Gastroesophageal sphincter (tissue), 4 donors: ENCODE data around the gene P2RY2. TPM values are rescaled to one million over a fixed set of nuclear protein-coding genes. Genes with fewer than 3 reads are reported as not detected.

Source experiments
- ATAC-seq: fragments of 150-250 bp; one replicate; pipeline ENCODE4 v1.9.1; 2016; ENCODE audit warnings: mild to moderate bottlenecking, moderate library complexity
- H3K27ac ChIP-seq, 4 donors: fragments of 200-600 bp; sonication (generic) in 3 of 4; 1 replicate in 3 of 4; 2 replicates in 1 of 4; pipeline ENCODE4 v1.5.1; 2016 to 2019
- H3K27me3 ChIP-seq: fragments of 200-600 bp; sonication (generic); one replicate; pipeline ENCODE4 v1.5.1; 2019
- H3K36me3 ChIP-seq, 2 donors: fragments of 200-600 bp; sonication (generic); one replicate each; pipeline ENCODE4 v1.5.1; 2019; ENCODE audit warnings: control low read depth in 1 of 2
- H3K4me1 ChIP-seq, 3 donors: fragments of 200-600 bp; sonication (generic); 1 replicate in 2 of 3; 2 replicates in 1 of 3; pipeline ENCODE4 v1.5.1; 2016 to 2019; ENCODE audit warnings: control low read depth in 2 of 3
- H3K4me3 ChIP-seq, 2 donors: fragments of 200-600 bp; sonication (generic); one replicate each; pipeline ENCODE4 v1.5.1; 2019; ENCODE audit warnings: mild to moderate bottlenecking in 1 of 2, moderate library complexity in 1 of 2
- H3K9me3 ChIP-seq, 3 donors: fragments of 200-600 bp; sonication (generic); one replicate each; pipeline ENCODE4 v1.5.1; 2017 to 2019; ENCODE audit warnings: control low read depth in 2 of 3
- EP300 ChIP-seq: sonication (generic); formaldehyde crosslinking; IDR thresholded peaks from one replicate; pipeline ENCODE4 v1.6.1; 2017; ENCODE audit warnings: antibody characterized with exemption, mild to moderate bottlenecking
- POLR2A ChIP-seq, 2 donors: fragments of 450-650 bp; IDR thresholded peaks; one replicate each; pipeline ENCODE4 v1.6.1; 2017; ENCODE audit warnings: antibody characterized with exemption in 2 of 2, mild to moderate bottlenecking in 2 of 2, moderate library complexity in 1 of 2
- POLR2AphosphoS5 ChIP-seq: sonication (generic); formaldehyde crosslinking; IDR thresholded peaks from one replicate; pipeline ENCODE4 v1.6.1; 2017; ENCODE audit warnings: antibody characterized with exemption
- WGBS, 2 donors: methylation state at CpG; one replicate each; pipeline ENCODE4 v1.1.5; 2018; ENCODE audit warnings: low coverage in 1 of 2; 5-methylcytosine and 5-hydroxymethylcytosine counted together
- total RNA-seq, 4 donors: library from RNA; depleted of rRNA; stranded (reverse); fragments of >200 nt; gene quantifications; one replicate each; pipeline ENCODE4 v1.1.0, GENCODE V29; 2016
- TF ChIP-seq, protein P1 (sequence below), 4 experiments: fragments of 200-600 bp in 2 of 4; fragments of 450-650 bp in 2 of 4; sonication (generic) in 1 of 4; IDR thresholded peaks; one replicate each; pipeline ENCODE4 v1.5.1; 2017 to 2019; ENCODE audit warnings: antibody characterized with exemption in 4 of 4, mild to moderate bottlenecking in 2 of 4, moderate library complexity in 2 of 4

The P2RY2 gene
- total RNA-seq, 4 donors from 2014 or later: 0.35 to 2.5 (median 0.89) TPM

- H3K27me3 ChIP-seq: no peaks in the 10 kb centered on the region
- no peaks in the 10 kb centered on the region for H3K36me3 ChIP-seq
- H3K4me3 ChIP-seq: no peak overlapping the region
- ATAC-seq: peak; percentile 44
- no peak for TF ChIP-seq POLR2A (IDR thresholded peaks at IDR 0.05)
- TF ChIP-seq EP300: no peak
- TF ChIP-seq, protein P1, sequence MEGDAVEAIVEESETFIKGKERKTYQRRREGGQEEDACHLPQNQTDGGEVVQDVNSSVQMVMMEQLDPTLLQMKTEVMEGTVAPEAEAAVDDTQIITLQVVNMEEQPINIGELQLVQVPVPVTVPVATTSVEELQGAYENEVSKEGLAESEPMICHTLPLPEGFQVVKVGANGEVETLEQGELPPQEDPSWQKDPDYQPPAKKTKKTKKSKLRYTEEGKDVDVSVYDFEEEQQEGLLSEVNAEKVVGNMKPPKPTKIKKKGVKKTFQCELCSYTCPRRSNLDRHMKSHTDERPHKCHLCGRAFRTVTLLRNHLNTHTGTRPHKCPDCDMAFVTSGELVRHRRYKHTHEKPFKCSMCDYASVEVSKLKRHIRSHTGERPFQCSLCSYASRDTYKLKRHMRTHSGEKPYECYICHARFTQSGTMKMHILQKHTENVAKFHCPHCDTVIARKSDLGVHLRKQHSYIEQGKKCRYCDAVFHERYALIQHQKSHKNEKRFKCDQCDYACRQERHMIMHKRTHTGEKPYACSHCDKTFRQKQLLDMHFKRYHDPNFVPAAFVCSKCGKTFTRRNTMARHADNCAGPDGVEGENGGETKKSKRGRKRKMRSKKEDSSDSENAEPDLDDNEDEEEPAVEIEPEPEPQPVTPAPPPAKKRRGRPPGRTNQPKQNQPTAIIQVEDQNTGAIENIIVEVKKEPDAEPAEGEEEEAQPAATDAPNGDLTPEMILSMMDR (IDR thresholded peaks at IDR 0.05): no peak
- WGBS, 2 donors: 88% methylated on average over 3 of the region's 11 CpGs; no CpG with 5 or more reads in 1 of the 2 donors
- no peak overlapping the region for H3K27ac ChIP-seq
- no peaks in the 10 kb centered on the region for H3K9me3 ChIP-seq
- peaks cover 0 to 39% (median 16%) of the 10 kb centered on the region in 3 donors for H3K4me1 ChIP-seq
Observed at GRCh38 chr11:73173755-73174494, 44.2 kb upstream of the P2RY2 start.

- no peak for ATAC-seq
- H3K36me3 ChIP-seq: no peaks in the 10 kb centered on the region
- 86 to 96% methylated on average over 3 of the region's 3 CpGs for WGBS, 2 donors
- H3K9me3 ChIP-seq: no peaks in the 10 kb centered on the region
- TF ChIP-seq POLR2A (IDR thresholded peaks at IDR 0.05): no peak
- TF ChIP-seq POLR2AphosphoS5: no peak
- TF ChIP-seq, protein P1 (IDR thresholded peaks at IDR 0.05): no peak
- no peak for TF ChIP-seq EP300
- H3K4me1 ChIP-seq: peaks cover 0 to 39% (median 16%) of the 10 kb centered on the region in 3 donors
- no peak overlapping the region for H3K27ac ChIP-seq
- no peaks in the 10 kb centered on the region for H3K27me3 ChIP-seq
- H3K4me3 ChIP-seq: no peak overlapping the region
Observed at GRCh38 chr11:73174495-73174791, 43.6 kb upstream of the P2RY2 start.

GRCh38 chr11:73175551-73176144, 42.4 kb upstream of the P2RY2 start:
- Histone ChIP-seq H3K27ac (peak overlapping the region in 1 of 4 donors; percentile 33), H3K27me3 (no peaks in the 10 kb centered on the region), H3K4me1 (peaks cover 0 to 39% (median 16%) of the 10 kb centered on the region in 3 donors), H3K4me3 (no peak overlapping the region), H3K9me3 (no peaks in the 10 kb centered on the region), H3K36me3 (no peaks in the 10 kb centered on the region)
- no peak for ATAC-seq
- WGBS, 2 donors: 44 to 70% methylated on average over 2 to 5 of the region's 5 CpGs
- TF ChIP-seq, protein P1 (IDR thresholded peaks at IDR 0.05): no peak
- TF ChIP-seq POLR2AphosphoS5 (no peak), EP300 (no peak), POLR2A (IDR thresholded peaks at IDR 0.05) (no peak)

DNA sequence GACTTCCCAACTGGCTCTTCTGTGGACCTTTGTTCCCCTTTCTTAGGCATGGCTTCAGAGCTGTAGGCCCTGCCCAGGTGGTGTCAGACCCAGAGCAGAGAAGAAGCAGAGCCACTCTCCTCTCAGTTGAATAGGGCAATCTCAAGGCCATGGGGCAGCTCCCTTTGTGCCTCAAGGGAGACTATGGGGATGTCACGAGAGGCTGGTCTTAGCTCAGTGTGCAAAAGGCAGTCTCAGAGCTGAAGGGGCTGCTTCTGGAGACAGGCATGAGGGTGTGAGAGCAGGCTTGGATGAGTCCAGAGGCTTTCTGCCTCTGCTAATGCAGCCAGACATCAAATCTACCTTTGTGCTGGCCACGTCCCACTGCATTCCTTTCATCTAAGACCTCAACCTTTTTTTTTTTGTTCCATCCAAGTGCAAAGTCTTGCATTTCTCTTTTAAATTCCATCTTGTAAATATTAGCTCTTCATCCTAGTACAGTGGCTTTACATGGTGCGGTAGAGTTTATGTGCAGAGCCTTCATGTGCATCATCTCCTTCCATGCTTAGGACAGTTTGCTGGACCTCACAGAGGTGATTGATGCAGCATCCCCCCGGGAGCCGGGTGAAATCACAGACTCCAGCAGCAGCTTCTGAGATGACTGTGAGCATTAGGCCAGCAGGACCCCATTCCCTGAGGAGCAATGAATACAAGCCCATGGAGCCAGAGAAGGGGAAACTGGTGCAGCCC, 41.8 kb upstream of the P2RY2 start:
- Histone ChIP-seq H3K9me3 (no peaks in the 10 kb centered on the region), H3K4me1 (peaks cover 0 to 39% (median 16%) of the 10 kb centered on the region in 3 donors), H3K27ac (peak overlapping the region in 2 of 4 donors; percentile 33 to 76), H3K27me3 (no peaks in the 10 kb centered on the region), H3K36me3 (no peaks in the 10 kb centered on the region), H3K4me3 (no peak overlapping the region)
- no peak for ATAC-seq
- TF ChIP-seq EP300 (no peak), POLR2AphosphoS5 (no peak), POLR2A (IDR thresholded peaks at IDR 0.05) (no peak)
- WGBS, 2 donors: 71% methylated on average over 2 of the region's 5 CpGs; no CpG with 5 or more reads in 1 of the 2 donors

DNA sequence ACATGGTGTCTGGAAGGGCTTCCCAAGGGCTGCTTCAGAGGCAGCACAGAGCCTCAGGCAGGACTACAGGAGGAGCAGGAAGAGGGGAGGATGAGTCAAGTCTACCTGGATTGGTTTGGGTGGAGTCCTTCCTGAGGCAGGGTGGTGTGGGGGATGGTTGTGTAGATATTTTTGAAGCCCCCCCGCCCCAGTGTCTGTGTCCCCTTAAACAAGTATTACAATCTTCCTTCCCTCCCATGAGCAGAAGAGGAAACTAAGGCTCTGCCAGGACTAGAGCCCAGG, 41.3 kb upstream of the P2RY2 start:
- H3K4me1 ChIP-seq: peaks cover 0 to 39% (median 16%) of the 10 kb centered on the region in 3 donors
- TF ChIP-seq, protein P1 (IDR thresholded peaks at IDR 0.05): no peak
- no peak for TF ChIP-seq EP300
- TF ChIP-seq POLR2A (IDR thresholded peaks at IDR 0.05): no peak
- no peak for TF ChIP-seq POLR2AphosphoS5
- no peaks in the 10 kb centered on the region for H3K9me3 ChIP-seq
- H3K27ac ChIP-seq: peak overlapping the region in 3 of 4 donors; percentile 54 to 76 (median 64)
- no peaks in the 10 kb centered on the region for H3K27me3 ChIP-seq
- ATAC-seq: no peak
- H3K36me3 ChIP-seq: no peaks in the 10 kb centered on the region
- WGBS, 2 donors: no CpG with 5 or more reads among the region's 1 CpG
- no peak overlapping the region for H3K4me3 ChIP-seq
